GM19099 (cell line): ENCODE measurements around the gene ERRFI1.

Experiments used
- POLR2A ChIP-seq: IDR thresholded peaks from 3 replicates; pipeline ENCODE4 v1.6.1; 2011; ENCODE audit warnings: low read depth; ENCODE audit not compliant: insufficient read length; ENCODE audit errors: extremely low read depth

Gene ERRFI1

GRCh38 chr1:7971024-7971423 lies 55.1 kb downstream of the ERRFI1 start:
- TF ChIP-seq POLR2A: no peak

- TF ChIP-seq POLR2A: no peak
Measured at GRCh38 chr1:7970246-7970645, 55.9 kb downstream of the ERRFI1 start.

GRCh38 chr1:7967651-7968050 lies 58.5 kb downstream of the ERRFI1 start:
- no peak for TF ChIP-seq POLR2A

- no peak for TF ChIP-seq POLR2A
Measured at GRCh38 chr1:7967196-7967595, 58.9 kb downstream of the ERRFI1 start.

- no peak for TF ChIP-seq POLR2A
Measured at GRCh38 chr1:7964476-7964875, 61.6 kb downstream of the ERRFI1 start.

- no peak for TF ChIP-seq POLR2A
Measured at GRCh38 chr1:7962636-7963377, 63.3 kb downstream of the ERRFI1 start.

- no peak for TF ChIP-seq POLR2A
Measured at GRCh38 chr1:7962014-7962335, 64.1 kb downstream of the ERRFI1 start.
